Kidney (tissue), 14 donors: ENCODE data around the gene C8G. TPM values are rescaled to one million over a fixed set of nuclear protein-coding genes. Genes with fewer than 3 reads are reported as not detected.

Source experiments
- DNase-seq, 5 donors: peaks; one replicate each; pipeline ENCODE4 v3.0.0-alpha.2; 2013 to 2020
- FAIRE-seq: peaks from 2 replicates; lab custom pipeline; 2012; peaks lifted over from hg19 to GRCh38; lab: Jason Lieb, UNC
- H3K27ac ChIP-seq, 2 donors: one replicate each; pipeline ENCODE4 v1.7.0; 2013; ENCODE audit warnings: low read depth in 2 of 2, low read length in 2 of 2, inconsistent platforms in 1 of 2
- H3K27me3 ChIP-seq: one replicate; pipeline ENCODE4 v1.7.1; 2013; ENCODE audit warnings: low read length, inconsistent platforms; ENCODE audit not compliant: control insufficient read depth, insufficient read depth
- H3K36me3 ChIP-seq, 3 donors: one replicate each; pipeline versions ENCODE4 v1.7.0 to v1.7.1; 2013; ENCODE audit warnings: low read length in 3 of 3, control low read depth in 1 of 3, inconsistent platforms in 1 of 3; ENCODE audit not compliant: insufficient read depth in 3 of 3, control insufficient read depth in 2 of 3
- H3K4me1 ChIP-seq, 3 donors: one replicate each; pipeline versions ENCODE4 v1.7.0 to v1.7.1; 2013; ENCODE audit warnings: low read length in 3 of 3, inconsistent platforms in 1 of 3, low read depth in 1 of 3; ENCODE audit not compliant: control insufficient read depth in 2 of 3, insufficient read depth in 2 of 3
- H3K4me3 ChIP-seq, 3 donors: one replicate each; pipeline versions ENCODE4 v1.7.0 to v1.8.1; 2013; ENCODE audit warnings: low read length in 3 of 3, control low read depth in 1 of 3, inconsistent platforms in 1 of 3
- H3K9ac ChIP-seq, 3 donors: one replicate each; pipeline versions ENCODE4 v1.7.0 to v1.7.1; 2013; ENCODE audit warnings: low read length in 3 of 3, control low read depth in 1 of 3, inconsistent platforms in 1 of 3
- H3K9me3 ChIP-seq, 3 donors: one replicate each; pipeline versions ENCODE4 v1.7.0 to v1.7.1; 2013; ENCODE audit warnings: low read length in 3 of 3, control low read depth in 1 of 3, inconsistent platforms in 1 of 3; ENCODE audit not compliant: control insufficient read depth in 2 of 3, insufficient read depth in 1 of 3
- CTCF ChIP-seq: IDR thresholded peaks from 3 replicates; pipeline ENCODE4 v1.5.1; 2012; ENCODE audit warnings: mild to moderate bottlenecking, moderate library complexity, borderline replicate concordance; ENCODE audit not compliant: insufficient read depth; ENCODE audit errors: extremely low read depth
- intact Hi-C: fragments of 100-400 bp; cut with DNase I; formaldehyde crosslinking; loops from one replicate; pipeline ENCODE4 v1.11.1; 2022
- polyA plus RNA-seq: library from polyadenylated mRNA; stranded (reverse); fragments of 350-450 nt; fragmentation: Illumina TruSeq; extraction: RNeasy Lipid Tissue Mini Kit (QIAGEN cat#74804); gene quantifications from one replicate; pipeline ENCODE4 v1.2.3, GENCODE V29; 2014; ENCODE audit warnings: low read depth, low replicate concordance; ENCODE audit not compliant: insufficient read depth
- total RNA-seq: library from RNA; stranded (reverse); fragmentation: NEBNext Ultra II Directional; extraction: Animal tissue kit (Norgen Biotek cat#: 25700); gene quantifications from one replicate; pipeline ENCODE4 v1.2.1, GENCODE V29; 2021
- donor health status: control.
- donor health status: control.
- donor health status: control.
- donor health status: control.
- donor health status: control.
- donor health status: DM: yes; HTN: yes; CAD: no.
- donor health status: Normal renal cell carcinoma (clear cell type).

C8G gene
- total and polyA plus RNA-seq, 2 donors from 2014 or later: 1.9 to 2.1 TPM

GRCh38 chr9:136963341-136963740, 18.3 kb downstream of the C8G start:
- H3K36me3 ChIP-seq: no peaks in the 10 kb centered on the region
- H3K9ac ChIP-seq: no peak overlapping the region
- peaks cover 0 to 3% (median 0%) of the 10 kb centered on the region in 3 donors for H3K4me1 ChIP-seq
- no peak overlapping the region for H3K4me3 ChIP-seq
- no peaks in the 10 kb centered on the region for H3K9me3 ChIP-seq
- no peak overlapping the region for H3K27ac ChIP-seq
- no peaks in the 10 kb centered on the region for H3K27me3 ChIP-seq
- no peak for DNase-seq
- no peak for FAIRE-seq
- intact Hi-C loops: no loop called here
- TF ChIP-seq CTCF: no peak

DNA sequence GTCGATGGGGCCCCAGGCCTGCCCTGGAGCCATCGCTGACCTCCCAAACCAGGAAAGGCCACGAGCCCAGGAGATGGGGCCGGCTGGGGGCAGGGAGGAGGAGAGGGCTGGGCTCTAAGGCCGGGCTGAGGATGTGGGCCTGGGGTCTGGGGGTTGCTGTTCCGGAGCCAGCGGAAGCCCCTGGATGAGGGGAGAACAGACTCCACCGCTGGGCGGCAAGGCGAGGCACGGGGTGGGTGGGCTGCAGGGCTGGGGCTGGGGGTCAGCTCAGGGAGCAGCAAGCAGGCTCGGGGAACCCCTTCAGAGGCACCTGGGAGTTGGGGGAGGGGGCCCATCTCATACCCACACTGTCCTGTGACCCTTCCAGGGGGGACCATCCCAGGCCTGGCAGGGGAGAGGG, 18.7 kb downstream of the C8G start:
- Histone ChIP-seq H3K27ac (no peak overlapping the region), H3K36me3 (no peaks in the 10 kb centered on the region), H3K27me3 (no peaks in the 10 kb centered on the region), H3K9ac (no peak overlapping the region), H3K4me3 (no peak overlapping the region), H3K4me1 (peaks cover 0 to 3% (median 0%) of the 10 kb centered on the region in 3 donors), H3K9me3 (no peaks in the 10 kb centered on the region)
- intact Hi-C loops: no loop called here
- no peak for FAIRE-seq
- TF ChIP-seq CTCF: no peak
- DNase-seq: no peak

GRCh38 chr9:136964171-136964689, 19.2 kb downstream of the C8G start:
- TF ChIP-seq CTCF: no peak
- Histone ChIP-seq H3K4me3 (no peak overlapping the region), H3K9ac (no peak overlapping the region), H3K27me3 (no peaks in the 10 kb centered on the region), H3K9me3 (no peaks in the 10 kb centered on the region), H3K27ac (no peak overlapping the region), H3K4me1 (peaks cover 0 to 3% (median 0%) of the 10 kb centered on the region in 3 donors), H3K36me3 (no peaks in the 10 kb centered on the region)
- FAIRE-seq: no peak
- intact Hi-C loops: no loop called here
- DNase-seq: no peak
